DOHH2 (cell line): ENCODE data around the gene POGLUT2.

ENCODE experiments used
- H3F3A ChIP-seq: fragments of 200-600 bp; sonication (generic), shearing (Covaris generic); 2 replicates; pipeline ENCODE4 v1.6.0; 2016; ENCODE audit warnings: antibody characterized with exemption, mild to moderate bottlenecking; ENCODE audit not compliant: control insufficient read depth, insufficient read depth
- H3K27ac ChIP-seq: fragments of 200-600 bp; sonication (generic); 2 replicates; pipeline ENCODE4 v1.5.1; 2014; ENCODE audit warnings: low read depth, mild to moderate bottlenecking, low read length, moderate library complexity
- H3K27me3 ChIP-seq: fragments of 200-600 bp; sonication (generic); 2 replicates; pipeline ENCODE4 v1.6.1; 2014; ENCODE audit warnings: mild to moderate bottlenecking, low read length, mixed read lengths; ENCODE audit not compliant: control insufficient read depth
- H3K36me3 ChIP-seq: fragments of 200-600 bp; sonication (generic); 2 replicates; pipeline ENCODE4 v1.6.1; 2014; ENCODE audit warnings: mild to moderate bottlenecking, low read length, moderate library complexity, mixed read lengths; ENCODE audit not compliant: control insufficient read depth
- H3K4me1 ChIP-seq: fragments of 200-600 bp; sonication (generic); 2 replicates; pipeline ENCODE4 v1.6.1; 2014; ENCODE audit warnings: mild to moderate bottlenecking, low read length, mixed read lengths; ENCODE audit not compliant: control insufficient read depth
- H3K4me2 ChIP-seq: fragments of 200-600 bp; sonication (generic); 2 replicates; pipeline ENCODE4 v1.6.0; 2014; ENCODE audit warnings: mild to moderate bottlenecking, low read length, moderate library complexity
- H3K4me3 ChIP-seq: fragments of 200-600 bp; sonication (generic); 2 replicates; pipeline ENCODE4 v1.5.1; 2014; ENCODE audit warnings: mild to moderate bottlenecking, low read length, mixed read lengths
- H3K79me2 ChIP-seq: fragments of 200-600 bp; sonication (generic); 2 replicates; pipeline ENCODE4 v1.6.1; 2014; ENCODE audit warnings: mild to moderate bottlenecking, low read length, mixed read lengths; ENCODE audit not compliant: control insufficient read depth
- H3K9me2 ChIP-seq: fragments of 200-600 bp; sonication (generic); replicated peaks from 2 replicates; pipeline ENCODE4 v1.6.1; 2014; ENCODE audit warnings: mild to moderate bottlenecking, low read length, mixed read lengths; ENCODE audit not compliant: control insufficient read depth
- H3K9me3 ChIP-seq: fragments of 200-600 bp; sonication (generic); 2 replicates; pipeline ENCODE4 v1.6.1; 2014; ENCODE audit warnings: antibody characterized with exemption, low read length, mixed read lengths; ENCODE audit not compliant: control insufficient read depth, insufficient read depth
- H4K20me1 ChIP-seq: fragments of 200-600 bp; sonication (generic); 2 replicates; pipeline ENCODE4 v1.6.0; 2014; ENCODE audit warnings: low read depth, mild to moderate bottlenecking, antibody characterized with exemption, low read length, moderate library complexity; ENCODE audit not compliant: control insufficient read depth, insufficient read depth
- EZH2phosphoT487 ChIP-seq: fragments of 200-600 bp; sonication (generic); IDR thresholded peaks from 2 replicates; pipeline ENCODE4 v1.6.1; 2017; ENCODE audit warnings: borderline replicate concordance, mild to moderate bottlenecking, antibody characterized with exemption, low read length, moderate library complexity, mixed read lengths
- TF ChIP-seq, protein P1 (sequence below): fragments of 200-600 bp; sonication (generic); IDR thresholded peaks from one replicate; pipeline ENCODE4 v1.5.1; 2014; ENCODE audit warnings: antibody characterized with exemption, mild to moderate bottlenecking, low read depth, low read length; ENCODE audit not compliant: poor library complexity, severe bottlenecking

Gene POGLUT2

GRCh38 chr13:102742101-102742500 is 56.7 kb downstream of the POGLUT2 start:
- no peak overlapping the region for H3K27ac ChIP-seq
- H3K4me2 ChIP-seq, result no peak overlapping the region
- H3K9me2 ChIP-seq, result no peaks in the 10 kb centered on the region
- no peak overlapping the region for H3K4me3 ChIP-seq
- H3K9me3 ChIP-seq, result no peaks in the 10 kb centered on the region
- TF ChIP-seq EZH2phosphoT487, result no peak
- TF ChIP-seq, protein P1, sequence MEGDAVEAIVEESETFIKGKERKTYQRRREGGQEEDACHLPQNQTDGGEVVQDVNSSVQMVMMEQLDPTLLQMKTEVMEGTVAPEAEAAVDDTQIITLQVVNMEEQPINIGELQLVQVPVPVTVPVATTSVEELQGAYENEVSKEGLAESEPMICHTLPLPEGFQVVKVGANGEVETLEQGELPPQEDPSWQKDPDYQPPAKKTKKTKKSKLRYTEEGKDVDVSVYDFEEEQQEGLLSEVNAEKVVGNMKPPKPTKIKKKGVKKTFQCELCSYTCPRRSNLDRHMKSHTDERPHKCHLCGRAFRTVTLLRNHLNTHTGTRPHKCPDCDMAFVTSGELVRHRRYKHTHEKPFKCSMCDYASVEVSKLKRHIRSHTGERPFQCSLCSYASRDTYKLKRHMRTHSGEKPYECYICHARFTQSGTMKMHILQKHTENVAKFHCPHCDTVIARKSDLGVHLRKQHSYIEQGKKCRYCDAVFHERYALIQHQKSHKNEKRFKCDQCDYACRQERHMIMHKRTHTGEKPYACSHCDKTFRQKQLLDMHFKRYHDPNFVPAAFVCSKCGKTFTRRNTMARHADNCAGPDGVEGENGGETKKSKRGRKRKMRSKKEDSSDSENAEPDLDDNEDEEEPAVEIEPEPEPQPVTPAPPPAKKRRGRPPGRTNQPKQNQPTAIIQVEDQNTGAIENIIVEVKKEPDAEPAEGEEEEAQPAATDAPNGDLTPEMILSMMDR, result no peak
- no peaks in the 10 kb centered on the region for H3K36me3 ChIP-seq
- peaks cover 24% of the 10 kb centered on the region for H3K27me3 ChIP-seq
- H3F3A ChIP-seq, result no peaks in the 10 kb centered on the region
- H4K20me1 ChIP-seq, result no peaks in the 10 kb centered on the region
- no peaks in the 10 kb centered on the region for H3K79me2 ChIP-seq
- H3K4me1 ChIP-seq, result no peaks in the 10 kb centered on the region
